HG02678 (cell line): Measurements from ENCODE around the gene DGKD.
"Not testable (repeated sequence)": the region's sequence is repeated elsewhere in the genome, so short reads cannot be mapped to it uniquely, and the experiment has no call there.

Experiments
- ATAC-seq: cut with Tn5 transposase; IDR thresholded peaks from one replicate; pipeline ENCODE4 v1.9.1; 2021; ENCODE audit warnings: mild to moderate bottlenecking, moderate library complexity; ENCODE audit not compliant: unreplicated experiment

The DGKD gene

DNA sequence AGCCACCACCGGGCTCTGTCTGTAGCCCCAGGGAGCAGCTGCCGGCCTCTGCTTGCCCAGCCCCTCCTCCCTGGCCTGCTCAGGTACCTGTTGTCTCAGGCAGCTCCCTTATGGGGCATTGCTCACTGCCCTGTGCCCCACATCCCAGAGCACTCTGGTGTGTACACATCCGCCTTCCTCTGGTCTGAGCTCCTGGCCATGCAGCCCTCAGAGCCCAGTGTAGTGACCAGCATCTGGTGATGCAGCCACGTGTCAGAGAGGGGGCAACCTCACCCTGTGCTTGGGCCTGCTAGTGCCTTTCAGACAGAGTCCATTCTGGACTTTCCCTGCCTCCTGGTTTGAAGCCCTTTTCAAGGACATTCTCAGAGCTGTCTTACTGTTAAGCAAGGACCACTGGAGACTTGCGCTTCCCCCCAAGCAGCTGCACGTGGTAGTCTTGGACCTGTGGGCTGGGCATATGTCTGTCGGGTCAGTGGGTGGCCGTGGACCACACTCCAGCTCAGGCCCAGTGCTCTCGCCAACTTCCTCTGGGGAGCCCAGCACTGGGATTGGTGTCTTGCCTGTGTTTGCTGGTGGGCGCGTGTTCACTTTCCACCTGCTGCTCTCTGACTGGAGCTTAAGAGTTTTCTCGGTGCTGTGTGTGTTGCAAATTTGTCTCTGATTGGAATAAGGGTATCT, 30.7 kb downstream of the DGKD start:
- ATAC-seq, result peak; percentile 11

DNA sequence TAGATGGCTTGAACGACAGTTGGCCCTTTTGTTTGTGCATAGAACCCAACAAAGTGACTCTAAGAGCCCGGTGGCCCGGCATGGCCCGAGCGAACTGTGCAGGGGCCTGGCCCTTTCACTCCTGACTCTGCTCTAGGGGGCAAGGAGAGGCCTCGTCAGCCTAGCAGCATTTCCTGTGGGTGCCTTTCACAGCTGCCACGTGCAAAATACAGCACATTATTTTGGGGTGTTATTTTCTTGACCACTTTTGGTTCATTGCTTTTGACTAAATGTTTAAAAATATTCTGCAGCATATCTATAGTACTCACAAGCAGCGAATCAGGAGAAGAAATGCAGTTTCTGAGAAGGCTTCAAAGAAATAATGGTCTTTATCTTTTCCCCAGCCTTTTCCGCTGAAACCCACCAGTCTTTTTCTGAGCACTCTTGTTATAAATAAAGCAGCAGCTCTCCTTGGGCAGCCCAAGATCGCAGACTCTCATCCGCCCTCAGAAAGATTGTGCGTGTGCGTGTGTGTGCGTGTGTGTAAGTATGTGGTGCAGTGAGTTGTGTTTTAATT, 31.3 kb downstream of the DGKD start:
- ATAC-seq, result peak; percentile 79

DNA sequence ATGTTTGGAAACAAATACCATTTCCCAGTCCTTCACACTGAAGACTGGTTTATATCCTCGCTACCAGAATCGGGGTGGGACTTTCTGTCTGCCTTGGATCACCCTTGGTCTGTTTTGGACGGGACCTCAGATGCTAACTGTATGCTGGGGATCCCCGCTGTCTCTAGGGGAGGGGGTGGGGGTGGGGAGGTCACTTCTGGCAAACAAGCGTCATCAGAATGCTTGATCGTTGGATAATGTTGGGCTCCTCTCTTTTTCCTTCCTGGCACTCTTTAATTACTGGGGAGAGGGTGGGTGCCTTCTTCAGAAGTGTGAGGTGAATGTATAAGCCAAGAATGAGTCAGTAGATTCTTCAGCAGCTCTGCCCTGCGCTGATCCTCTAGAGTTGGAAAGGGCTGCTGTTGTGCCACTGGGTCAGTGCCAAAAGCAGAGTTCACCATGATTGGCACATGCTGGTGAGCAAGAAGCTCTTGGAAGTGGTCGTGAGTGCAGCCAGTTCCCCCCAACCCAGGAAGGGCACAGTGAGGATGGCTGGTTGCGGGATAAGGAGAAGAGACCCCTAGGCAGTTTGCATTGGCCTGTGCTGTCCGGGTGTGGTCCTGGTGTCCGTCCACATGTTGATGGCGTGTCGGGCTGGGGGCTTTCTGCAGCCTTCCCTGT, 32.2 kb downstream of the DGKD start:
- no peak for ATAC-seq

DNA sequence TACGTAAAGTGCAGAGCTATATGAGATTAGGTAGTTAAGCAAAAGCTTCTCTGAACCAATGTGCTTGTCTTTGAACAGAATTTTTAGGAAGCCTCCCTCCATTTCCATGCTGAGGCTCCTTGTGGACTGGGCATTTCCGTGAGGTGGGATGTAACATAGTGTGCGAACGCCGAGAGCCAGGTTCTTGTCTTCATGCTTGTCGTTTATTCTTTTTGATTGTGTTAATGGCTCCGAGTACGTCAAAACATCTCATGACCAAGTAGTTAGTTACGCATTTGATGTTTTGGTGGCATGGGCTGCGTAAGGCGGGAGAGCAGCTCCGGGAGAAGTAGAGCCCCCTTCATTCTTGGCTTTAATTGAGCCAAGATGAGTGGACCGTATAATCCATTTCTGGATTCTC, 32.9 kb downstream of the DGKD start:
- ATAC-seq, result no peak

DNA sequence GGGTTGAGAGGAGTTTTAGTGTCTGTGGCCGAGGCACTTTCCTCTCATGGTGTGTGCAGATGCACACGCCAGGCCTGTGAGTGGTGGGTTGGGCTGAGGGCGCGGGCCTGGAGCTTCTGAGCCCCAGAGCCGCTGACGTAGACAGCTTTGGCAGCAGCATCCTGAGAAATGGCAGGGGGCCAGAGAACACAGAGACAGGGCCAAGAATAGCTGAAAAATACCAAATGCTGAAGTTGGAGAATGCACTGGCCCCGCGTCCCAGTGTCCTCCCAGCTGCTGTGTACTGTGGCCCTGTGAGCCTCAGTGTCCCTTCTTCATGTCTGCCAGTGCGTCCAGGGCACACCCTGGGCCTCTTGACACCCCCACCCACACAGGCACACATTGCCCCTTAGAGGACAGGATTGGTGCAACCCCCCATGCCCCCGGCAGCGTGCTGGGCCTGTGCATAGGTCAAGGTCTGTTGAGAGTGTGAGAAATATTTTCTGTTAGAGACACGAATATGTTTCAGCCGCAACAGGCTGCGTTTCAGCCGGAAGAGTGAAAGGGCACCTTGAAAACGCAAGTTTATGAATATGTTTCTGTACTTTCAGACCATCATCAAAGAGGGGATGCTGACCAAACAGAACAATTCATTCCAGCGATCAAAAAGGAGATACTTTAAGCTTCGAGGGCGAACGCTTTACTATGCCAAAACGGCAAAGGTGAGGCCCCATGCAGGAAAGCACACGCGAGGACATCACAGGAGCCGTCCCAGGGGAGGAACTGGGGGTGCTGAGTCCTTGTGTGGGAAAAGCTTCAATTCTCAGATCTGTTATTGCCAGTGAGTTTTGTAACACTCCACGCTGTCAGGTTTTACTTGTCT, 33.6 kb downstream of the DGKD start:
- no peak for ATAC-seq

DNA sequence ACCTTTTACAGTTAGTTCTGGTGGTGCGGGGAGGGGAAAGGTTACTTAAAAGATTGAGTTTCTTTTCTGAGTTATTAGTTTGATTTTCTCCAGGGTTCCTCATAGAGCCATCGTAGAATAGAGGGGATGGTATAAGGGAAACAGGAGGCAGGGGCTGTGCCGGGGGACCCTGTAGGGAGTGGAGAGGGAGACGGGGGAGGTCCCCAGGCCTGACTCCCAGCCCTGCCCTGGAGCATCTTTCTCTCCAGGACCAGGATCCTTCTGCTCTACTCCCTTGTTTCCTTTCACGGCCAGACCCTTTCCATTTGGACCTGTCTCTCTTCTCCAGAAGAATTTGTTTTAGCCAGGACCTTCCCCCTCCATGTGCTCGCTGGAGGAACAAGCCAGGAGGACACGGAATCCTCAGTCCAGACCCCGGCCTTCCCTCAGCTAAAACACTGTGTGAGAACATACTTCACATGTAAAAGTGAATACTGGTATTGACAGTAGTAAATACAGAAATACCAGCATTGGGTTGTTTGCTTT, 35.4 kb downstream of the DGKD start:
- ATAC-seq, result no peak

DNA sequence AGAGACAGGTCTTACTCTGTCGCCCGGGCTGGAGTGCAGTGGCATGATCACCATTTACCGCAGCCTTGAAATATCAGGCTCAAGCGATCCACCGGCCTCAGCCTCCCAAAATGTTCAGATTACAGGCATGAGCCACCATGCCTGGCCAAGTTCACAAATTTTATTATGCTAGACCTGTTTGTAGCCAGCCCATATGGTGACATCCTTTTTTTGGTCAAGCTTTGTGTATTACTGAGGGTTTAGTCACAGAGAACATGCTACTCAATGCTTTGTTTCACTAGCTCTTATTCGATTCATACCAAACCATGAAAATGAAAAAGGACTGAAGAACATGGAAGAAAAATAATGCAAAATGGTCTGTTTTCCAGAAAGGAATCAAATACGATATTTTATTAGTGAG, 41.4 kb downstream of the DGKD start:
- no peak for ATAC-seq

DNA sequence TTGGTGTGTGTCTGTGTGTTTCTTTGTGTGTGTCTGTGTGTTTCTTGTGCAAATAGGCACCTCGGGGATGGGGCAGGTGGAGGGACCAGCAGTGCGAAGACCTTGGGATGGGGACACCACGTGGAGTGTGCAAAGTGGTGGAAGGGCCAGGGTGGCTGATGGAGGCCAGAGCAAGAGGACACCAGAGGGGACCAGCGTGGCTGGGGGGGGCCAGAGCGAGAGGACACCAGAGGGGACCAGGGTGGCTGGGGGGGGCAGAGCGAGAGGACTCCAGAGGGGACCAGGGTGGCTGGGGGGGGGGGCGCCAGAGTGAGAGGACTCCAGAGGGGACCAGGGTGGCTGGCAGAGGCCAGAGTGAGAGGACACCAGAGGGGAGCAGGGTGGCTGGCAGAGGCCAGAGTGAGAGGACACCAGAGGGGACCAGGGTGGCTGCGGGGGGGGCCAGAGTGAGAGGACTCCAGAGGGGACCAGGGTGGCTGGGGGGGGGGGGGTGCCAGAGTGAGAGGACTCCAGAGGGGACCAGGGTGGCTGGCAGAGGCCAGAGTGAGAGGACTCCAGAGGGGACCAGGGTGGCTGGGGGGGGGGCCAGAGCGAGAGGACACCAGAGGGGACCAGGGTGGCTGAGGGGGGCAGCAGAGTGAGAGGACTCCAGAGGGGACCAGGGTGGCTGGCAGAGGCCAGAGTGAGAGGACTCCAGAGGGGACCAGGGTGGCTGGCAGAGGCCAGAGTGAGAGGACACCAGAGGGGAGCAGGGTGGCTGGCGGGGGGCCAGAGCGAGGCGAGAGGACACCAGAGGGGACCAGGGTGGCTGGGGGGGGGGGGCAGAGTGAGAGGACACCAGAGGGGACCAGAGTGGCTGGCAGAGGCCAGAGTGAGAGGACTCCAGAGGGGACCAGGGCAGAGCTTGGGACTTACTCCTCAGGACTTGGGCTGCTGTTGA, 42.7 kb downstream of the DGKD start:
- not testable (repeated sequence) for ATAC-seq

DNA sequence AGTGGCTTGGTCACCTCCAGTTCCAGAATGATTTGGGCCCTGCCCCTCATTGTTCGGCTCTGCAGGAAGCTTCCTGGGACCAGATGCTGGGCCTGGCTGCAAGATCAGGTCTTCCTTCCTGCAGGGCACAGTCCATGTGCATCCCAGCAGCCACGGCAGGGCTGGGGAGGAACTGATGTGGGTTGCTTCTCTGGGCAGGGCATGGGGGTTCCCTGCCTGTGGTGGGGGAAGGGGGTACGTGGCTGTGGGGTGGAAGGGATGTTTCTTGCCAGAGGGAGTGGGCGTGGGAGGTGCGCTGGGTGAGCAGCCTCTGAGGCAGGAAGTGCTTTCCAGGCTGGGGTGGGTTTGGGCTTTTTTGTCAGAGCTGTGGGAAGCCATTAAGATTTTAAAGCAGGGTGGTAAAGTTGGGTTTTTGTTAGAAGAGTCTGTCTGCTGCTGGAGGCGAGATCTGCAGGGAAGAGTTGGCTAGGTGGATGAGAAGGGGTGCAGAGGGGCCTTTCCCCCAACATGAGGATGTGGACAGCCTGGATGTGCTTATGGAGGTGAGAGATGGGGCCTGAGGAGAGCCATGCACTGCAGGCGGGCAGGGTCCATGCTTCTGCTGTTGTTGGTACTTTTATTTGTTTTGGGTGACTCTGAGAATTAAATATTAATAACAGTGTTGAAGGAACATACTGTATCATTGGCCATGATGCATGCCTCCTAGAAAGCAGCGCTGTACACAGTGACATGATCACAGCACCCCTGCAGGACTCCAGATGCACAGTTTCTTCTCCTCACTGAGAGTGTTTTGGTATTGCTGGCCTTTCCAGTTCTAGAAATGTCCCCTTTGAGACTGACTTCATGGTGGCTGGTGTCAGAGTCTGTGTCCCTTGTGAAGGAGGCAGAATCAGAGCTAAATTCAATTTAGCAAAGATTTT, 45.3 kb downstream of the DGKD start:
- ATAC-seq, result no peak

DNA sequence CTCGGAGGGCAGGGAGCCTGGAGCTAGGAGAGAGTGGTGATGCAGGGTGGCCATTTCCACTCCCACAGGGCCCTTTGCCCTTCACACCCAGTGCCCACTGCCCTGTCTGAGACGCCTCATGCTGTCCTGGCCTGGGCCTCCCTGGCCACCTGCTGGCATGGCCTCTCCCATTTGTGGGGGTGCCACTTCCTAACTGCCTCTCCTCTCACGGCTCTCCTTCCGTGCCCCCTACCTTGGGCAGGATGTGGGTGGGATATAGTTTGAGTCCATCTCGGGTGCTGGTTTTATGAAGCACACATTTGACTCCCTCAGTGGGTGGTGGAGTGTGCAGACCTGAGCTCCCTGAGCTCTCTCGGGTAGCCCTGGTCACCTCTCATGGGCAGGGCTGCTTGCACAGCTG, 46.0 kb downstream of the DGKD start:
- no peak for ATAC-seq

DNA sequence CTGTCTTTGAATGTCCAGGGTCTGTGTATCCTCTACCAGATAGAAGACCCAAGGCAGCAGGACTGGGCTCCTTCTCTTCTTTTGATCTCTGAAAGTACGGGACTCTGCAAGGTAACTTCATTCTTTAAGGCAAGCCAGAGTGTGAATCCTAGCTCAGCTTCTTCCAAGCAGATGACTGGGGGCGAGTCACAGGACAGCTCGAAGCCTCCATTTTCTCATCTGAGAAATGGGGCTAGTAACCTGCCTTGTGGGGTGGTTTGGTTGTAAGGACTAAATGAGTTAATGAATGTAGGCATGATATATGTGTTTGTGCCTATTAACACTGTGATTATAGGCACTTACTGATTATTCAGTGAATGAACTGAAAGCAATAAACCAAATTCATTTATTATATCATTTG, 46.7 kb downstream of the DGKD start:
- ATAC-seq, result no peak

DNA sequence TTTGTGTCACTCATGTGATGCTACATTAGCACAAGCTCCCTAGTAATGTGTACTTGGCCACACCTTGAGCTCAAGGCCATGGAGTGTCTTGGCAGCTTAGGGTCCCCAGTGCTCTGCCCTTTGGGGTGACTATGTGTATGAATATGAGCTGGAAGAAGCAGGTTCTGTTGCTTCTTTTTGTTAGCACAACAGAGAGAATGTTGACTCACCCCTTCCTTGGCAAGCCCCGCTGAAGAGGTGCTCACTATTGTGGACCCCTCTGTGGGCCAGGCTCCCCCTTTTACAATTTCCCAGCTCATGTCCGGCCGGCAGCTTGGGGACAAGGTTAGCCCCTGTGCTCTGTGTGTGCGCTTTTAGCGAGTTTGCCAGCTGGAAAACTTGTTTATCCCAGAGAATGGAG, 48.1 kb downstream of the DGKD start:
- ATAC-seq, result no peak

DNA sequence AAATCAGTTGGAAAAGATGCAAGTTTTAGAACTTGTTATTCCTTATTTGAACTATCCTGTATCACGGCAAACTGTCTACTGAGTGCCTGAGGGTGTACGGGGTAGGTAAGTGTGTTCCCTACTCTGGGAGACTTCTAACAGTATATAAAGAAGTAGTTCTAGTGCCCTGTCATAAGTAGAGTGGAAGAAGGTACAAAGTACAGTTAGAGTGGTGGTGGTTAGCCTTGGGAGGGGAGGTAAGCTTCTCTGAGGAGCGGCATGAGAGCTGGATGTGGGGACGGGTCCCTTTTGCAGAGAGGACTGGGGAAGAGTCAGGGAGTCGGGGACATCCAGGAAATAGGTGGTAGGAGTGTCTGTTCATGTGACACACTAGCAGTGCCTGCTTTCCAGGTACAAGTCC, 48.5 kb downstream of the DGKD start:
- no peak for ATAC-seq

DNA sequence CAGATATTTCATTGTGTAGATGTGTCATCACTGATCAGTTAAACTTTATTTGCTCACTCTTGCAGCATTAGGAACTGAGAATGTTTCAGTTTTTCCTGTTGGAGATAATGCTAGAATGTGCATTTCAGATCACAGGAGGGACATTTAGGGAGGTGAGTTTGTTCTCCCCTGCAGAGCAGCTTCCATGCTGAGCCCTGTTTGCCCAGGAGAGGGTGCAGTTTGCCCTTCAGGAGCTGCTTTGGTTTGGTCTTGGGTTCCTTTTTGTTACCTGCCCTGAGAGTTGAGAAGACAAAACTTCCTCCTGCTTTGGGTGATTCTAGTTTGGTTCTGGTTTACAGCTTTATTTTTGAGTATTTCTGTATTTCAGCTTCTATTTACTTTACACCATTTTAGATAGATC, 49.9 kb downstream of the DGKD start:
- ATAC-seq, result peak; percentile 60

DNA sequence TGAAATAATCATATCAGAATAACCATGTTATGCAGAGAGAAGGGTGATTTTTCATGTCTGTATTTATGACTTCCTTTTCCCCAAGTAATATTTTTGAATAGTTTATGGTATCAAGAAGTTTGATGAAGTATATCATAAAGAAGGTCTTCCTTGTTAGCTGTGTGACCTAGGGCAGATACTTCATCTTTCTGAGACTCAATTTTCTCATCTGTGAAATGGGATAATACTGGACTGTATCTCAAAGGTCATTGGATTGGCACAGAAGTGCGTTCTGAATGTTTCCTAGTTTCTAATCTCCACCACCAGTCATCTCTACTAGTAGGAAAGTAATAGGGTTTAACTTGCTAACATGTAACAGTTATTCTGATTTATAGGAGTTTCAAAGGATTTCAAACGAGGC, 52.6 kb downstream of the DGKD start:
- ATAC-seq, result no peak

DNA sequence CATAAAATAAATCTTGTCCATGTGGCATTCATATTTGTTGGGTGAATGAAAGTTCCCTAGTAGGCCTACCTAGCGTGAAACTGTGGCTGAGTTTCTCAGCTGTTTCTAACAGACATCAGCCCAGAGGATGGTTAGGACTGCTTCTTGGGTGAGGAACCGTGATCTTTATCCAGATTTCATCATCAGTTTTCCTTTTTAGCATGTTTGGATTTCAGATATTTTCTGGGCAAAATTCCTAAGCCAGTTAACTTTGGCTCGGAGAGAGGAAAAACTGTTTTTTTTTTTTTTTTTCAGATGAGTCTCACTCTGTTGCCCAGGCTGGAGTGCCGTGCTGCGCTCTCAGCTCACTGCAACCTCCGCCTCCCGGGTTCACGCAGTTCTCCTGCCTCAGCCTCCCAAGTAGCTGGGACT, 53.5 kb downstream of the DGKD start:
- no peak for ATAC-seq

DNA sequence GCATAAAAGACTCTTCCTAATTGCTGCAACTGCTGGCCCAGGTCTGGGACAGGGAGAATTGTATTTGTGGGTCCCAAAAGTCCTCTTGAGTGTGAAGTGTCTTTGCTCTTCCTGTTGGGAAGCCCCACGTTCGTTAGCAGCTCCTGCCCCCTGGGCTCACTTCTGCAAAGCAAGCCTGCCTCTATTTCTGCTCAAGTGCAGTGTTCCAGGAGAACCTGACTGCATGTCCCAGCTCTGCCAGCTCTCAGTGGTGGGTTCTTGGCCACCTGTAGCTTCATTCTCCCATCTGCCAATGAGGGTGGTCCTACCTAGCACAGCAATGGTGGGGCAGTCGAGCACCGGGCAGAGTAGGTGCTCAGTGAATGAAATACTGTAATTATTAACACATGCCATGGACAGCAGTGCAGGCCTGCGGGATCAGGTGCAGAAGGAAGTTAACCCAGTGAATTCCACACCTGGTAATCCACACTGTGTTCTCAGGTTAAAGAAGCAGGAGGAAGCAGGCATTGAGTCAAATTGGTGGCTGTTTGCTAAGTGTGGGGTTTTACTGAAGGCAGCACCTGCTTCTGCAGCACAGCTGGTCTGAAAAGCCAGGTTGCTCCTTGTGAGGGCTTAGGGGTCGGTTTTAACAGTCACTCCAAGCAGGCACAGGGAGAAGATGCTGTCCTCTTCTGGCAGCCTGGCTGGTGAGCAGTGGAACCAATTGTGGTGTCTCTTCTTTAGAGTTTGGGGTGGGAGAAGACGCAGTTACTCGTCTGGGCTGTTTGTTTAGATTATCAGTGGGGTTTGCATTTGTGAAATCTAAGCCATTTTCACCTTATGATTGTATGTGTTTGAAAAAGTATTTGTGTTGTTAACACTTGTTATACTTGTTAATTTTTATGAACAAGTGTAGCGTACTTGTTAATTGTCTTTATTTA, 54.3 kb downstream of the DGKD start:
- ATAC-seq, result no peak

DNA sequence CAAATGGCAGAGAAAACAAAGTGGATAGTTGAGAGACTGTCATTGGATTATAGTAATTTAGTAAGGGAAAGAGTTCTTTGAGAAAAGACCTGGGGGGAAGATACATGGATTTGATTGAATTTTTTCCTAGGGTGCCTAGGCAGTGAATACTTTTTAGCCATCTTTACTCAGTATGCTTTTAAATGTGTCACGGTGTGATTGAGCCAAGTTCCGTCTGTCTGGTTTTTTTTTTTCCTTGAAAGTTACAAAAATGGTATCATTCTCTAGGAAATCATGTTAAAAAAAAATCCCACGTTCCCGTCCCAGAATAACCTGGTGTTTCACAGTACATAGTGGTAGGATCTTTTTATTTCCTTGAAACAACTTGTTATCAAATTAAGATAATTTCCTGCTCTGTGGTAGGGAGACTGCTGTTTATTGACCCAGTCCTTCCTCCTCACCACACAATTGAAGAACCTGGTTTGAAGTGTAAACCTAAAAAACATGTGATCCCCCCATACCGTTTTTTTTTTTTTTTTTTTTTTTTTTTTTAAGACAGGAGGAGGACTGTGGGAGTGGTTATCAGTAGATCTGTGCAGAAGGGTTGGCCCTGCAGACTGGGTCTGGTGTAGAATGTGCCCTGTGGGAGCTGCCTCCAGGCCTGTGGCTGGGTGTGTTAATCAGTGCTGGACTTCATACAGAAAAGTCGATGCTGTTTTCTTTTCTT, 55.1 kb downstream of the DGKD start:
- no peak for ATAC-seq
